K562 (cell line): ENCODE measurements around the gene GEMIN8. TPM values are rescaled to one million over a fixed set of nuclear protein-coding genes. Genes with fewer than 3 reads are reported as not detected.

Source experiments
- polyA plus RNA-seq, 8 experiments: library from polyadenylated mRNA; depleted of rRNA in 4 of 8; stranded (reverse) in 5 of 8; unstranded in 3 of 8; fragments of >200 nt; fragmentation: Nextera tagmentation in 2 of 8; fragmentation: Illumina TruSeq in 1 of 8; extraction: Ambion mirVana in 2 of 8; extraction: Trizol in 1 of 8; gene quantifications; 2 replicates each; pipeline versions ENCODE4 v1.2.1 to v1.2.3, GENCODE V29; 2011 to 2014; ENCODE audit warnings: inconsistent platforms in 1 of 8, missing spikeins in 1 of 8
- total RNA-seq, 7 experiments: library from RNA; depleted of rRNA in 6 of 7; stranded (reverse); fragments of >200 nt in 6 of 7; fragmentation: Illumina TruSeq in 2 of 7; extraction: Trizol in 2 of 7; gene quantifications; 2 replicates each; pipeline versions ENCODE4 v1.2.1 to v1.2.3, GENCODE V29; 2011 to 2021; ENCODE audit warnings: low replicate concordance in 1 of 7

Gene GEMIN8
- total and polyA plus RNA-seq, 9 of the 15 experiments (the other 6 are each of a cell fraction or from before 2014, with no cell fraction given): 10.9 to 29.1 (median 16.9) TPM

Other genes with a start within 250 kb of the GEMIN8 start
- gene GPM6B, start 212.8 kb downstream of the GEMIN8 start, total RNA-seq (2014; rRNA removed): not detected in 2 replicates
- not detected in 2 replicates for gene GPM6B, start 212.8 kb downstream of the GEMIN8 start, total RNA-seq (2014; rRNA removed; fragmentation: Illumina TruSeq; extraction: Trizol)
- not detected in 2 replicates for gene GPM6B, start 212.8 kb downstream of the GEMIN8 start, total RNA-seq (2015; rRNA removed; fragmentation: Illumina TruSeq; extraction: Trizol)
- not detected in 2 replicates for gene GPM6B, start 212.8 kb downstream of the GEMIN8 start, total RNA-seq (2021)
- gene GPM6B, start 212.8 kb downstream of the GEMIN8 start, polyA plus RNA-seq (2011; rRNA removed): not detected in 2 replicates
- not detected in 2 replicates for gene GPM6B, start 212.8 kb downstream of the GEMIN8 start, polyA plus RNA-seq (2014; fragmentation: Illumina TruSeq; extraction: Trizol)
- gene GPM6B, start 212.8 kb downstream of the GEMIN8 start, polyA plus RNA-seq (2014; fragmentation: Nextera tagmentation; extraction: Ambion mirVana): under 1 TPM; 0.14 to 0.32 TPM
- not detected in 2 replicates for gene GPM6B, start 212.8 kb downstream of the GEMIN8 start, polyA plus RNA-seq (2014; rRNA removed)